GM23338 (cell line): Measurements from ENCODE around the gene PCBP4. TPM values are rescaled to one million over a fixed set of nuclear protein-coding genes. Genes with fewer than 3 reads are reported as not detected.

Experiments
- CREB1 ChIP-seq: fragments of 250-450 bp; sonication (Bioruptor Pico); IDR thresholded peaks from 2 replicates; pipeline ENCODE4 v1.5.0; 2020; ENCODE audit warnings: low read depth, mild to moderate bottlenecking, moderate library complexity
- EZH2 ChIP-seq: fragments of 200-600 bp; sonication (generic); IDR thresholded peaks from one replicate; pipeline ENCODE4 v1.8.0; 2017; ENCODE audit warnings: antibody characterized with exemption, mild to moderate bottlenecking, low read depth; ENCODE audit not compliant: unreplicated experiment
- EZH2phosphoT487 ChIP-seq: fragments of 200-600 bp; sonication (generic); IDR thresholded peaks from one replicate; pipeline ENCODE4 v1.8.1; 2018; ENCODE audit warnings: antibody characterized with exemption; ENCODE audit not compliant: unreplicated experiment
- JUNB ChIP-seq: IDR thresholded peaks from one replicate; pipeline ENCODE4 v1.6.1; 2016; ENCODE audit warnings: antibody characterized with exemption; ENCODE audit not compliant: unreplicated experiment
- NANOG ChIP-seq: IDR thresholded peaks from 2 replicates; pipeline ENCODE4 v1.6.1; 2016; ENCODE audit warnings: antibody characterized with exemption, borderline replicate concordance
- POLR2AphosphoS5 ChIP-seq: IDR thresholded peaks from 2 replicates; pipeline ENCODE4 v1.6.1; 2016; ENCODE audit warnings: antibody characterized with exemption, low read depth
- STAT1 ChIP-seq: IDR thresholded peaks from one replicate; pipeline ENCODE4 v1.6.1; 2016; ENCODE audit warnings: antibody characterized with exemption; ENCODE audit not compliant: unreplicated experiment
- ZNF114 ChIP-seq: fragments of 250-450 bp; sonication (Bioruptor Pico); IDR thresholded peaks from 2 replicates; pipeline ENCODE4 v1.5.0; 2020; ENCODE audit warnings: mild to moderate bottlenecking, moderate library complexity
- ZNF331 ChIP-seq: fragments of 250-450 bp; sonication (Bioruptor Pico); IDR thresholded peaks from 2 replicates; pipeline ENCODE4 v1.5.0; 2020; ENCODE audit warnings: low read depth, mild to moderate bottlenecking, moderate library complexity
- polyA plus RNA-seq: library from polyadenylated mRNA; unstranded; fragments of >200 nt; fragmentation: Nextera tagmentation; extraction: Ambion mirVana; gene quantifications from 2 replicates; pipeline ENCODE4 v1.2.1, GENCODE V29; 2016
- total RNA-seq: library from RNA; depleted of rRNA; stranded (reverse); fragments of >200 nt; shearing (Covaris generic); gene quantifications from 2 replicates; pipeline ENCODE4 v1.2.3, GENCODE V29; 2014
- TF ChIP-seq, protein P1 (sequence below): fragments of 250-450 bp; sonication (Bioruptor Pico); IDR thresholded peaks from 2 replicates; pipeline ENCODE4 v1.5.0; 2020; ENCODE audit warnings: mild to moderate bottlenecking, moderate library complexity
- TF ChIP-seq, protein P2 (sequence below), 2 experiments: fragments of 200-600 bp in 1 of 2; sonication (generic) in 1 of 2; conservative IDR thresholded peaks; 2 replicates each; pipeline versions ENCODE4 v1.5.1 to v1.6.1; 2016 to 2017; ENCODE audit warnings: antibody characterized with exemption in 2 of 2, low read depth in 2 of 2, mild to moderate bottlenecking in 2 of 2, moderate library complexity in 1 of 2
- TF ChIP-seq, protein P3 (sequence below): IDR thresholded peaks from 2 replicates; pipeline ENCODE4 v1.6.1; 2016; ENCODE audit warnings: antibody characterized with exemption

The PCBP4 gene
- total and polyA plus RNA-seq, 2 experiments from 2014 or later: 11.8 to 37.6 TPM

DNA sequence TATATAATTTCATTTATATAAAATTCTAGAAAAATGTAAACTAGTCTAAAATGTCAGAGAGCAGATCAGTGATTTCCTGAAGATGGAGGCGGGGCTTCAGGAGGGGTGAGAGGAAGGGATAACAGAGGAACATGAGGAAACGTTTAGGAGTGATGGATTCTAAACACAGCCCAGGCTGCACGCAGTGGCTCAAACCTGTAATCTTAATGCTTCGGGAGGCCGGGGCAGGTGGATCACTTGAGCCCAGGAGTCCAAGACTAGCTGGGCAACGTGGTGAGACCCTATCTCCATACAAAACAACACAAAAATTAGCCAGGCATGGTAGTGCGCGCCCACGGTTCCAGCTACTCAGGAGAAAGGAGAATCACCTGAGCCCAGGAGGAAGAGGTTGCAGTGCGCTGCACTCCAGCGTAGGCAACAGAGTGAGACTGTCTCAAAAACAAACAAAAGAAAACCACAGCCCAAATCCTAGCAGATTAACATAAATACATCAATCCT, 46.1 kb downstream of the PCBP4 start (continued):
- TF ChIP-seq, protein P1, sequence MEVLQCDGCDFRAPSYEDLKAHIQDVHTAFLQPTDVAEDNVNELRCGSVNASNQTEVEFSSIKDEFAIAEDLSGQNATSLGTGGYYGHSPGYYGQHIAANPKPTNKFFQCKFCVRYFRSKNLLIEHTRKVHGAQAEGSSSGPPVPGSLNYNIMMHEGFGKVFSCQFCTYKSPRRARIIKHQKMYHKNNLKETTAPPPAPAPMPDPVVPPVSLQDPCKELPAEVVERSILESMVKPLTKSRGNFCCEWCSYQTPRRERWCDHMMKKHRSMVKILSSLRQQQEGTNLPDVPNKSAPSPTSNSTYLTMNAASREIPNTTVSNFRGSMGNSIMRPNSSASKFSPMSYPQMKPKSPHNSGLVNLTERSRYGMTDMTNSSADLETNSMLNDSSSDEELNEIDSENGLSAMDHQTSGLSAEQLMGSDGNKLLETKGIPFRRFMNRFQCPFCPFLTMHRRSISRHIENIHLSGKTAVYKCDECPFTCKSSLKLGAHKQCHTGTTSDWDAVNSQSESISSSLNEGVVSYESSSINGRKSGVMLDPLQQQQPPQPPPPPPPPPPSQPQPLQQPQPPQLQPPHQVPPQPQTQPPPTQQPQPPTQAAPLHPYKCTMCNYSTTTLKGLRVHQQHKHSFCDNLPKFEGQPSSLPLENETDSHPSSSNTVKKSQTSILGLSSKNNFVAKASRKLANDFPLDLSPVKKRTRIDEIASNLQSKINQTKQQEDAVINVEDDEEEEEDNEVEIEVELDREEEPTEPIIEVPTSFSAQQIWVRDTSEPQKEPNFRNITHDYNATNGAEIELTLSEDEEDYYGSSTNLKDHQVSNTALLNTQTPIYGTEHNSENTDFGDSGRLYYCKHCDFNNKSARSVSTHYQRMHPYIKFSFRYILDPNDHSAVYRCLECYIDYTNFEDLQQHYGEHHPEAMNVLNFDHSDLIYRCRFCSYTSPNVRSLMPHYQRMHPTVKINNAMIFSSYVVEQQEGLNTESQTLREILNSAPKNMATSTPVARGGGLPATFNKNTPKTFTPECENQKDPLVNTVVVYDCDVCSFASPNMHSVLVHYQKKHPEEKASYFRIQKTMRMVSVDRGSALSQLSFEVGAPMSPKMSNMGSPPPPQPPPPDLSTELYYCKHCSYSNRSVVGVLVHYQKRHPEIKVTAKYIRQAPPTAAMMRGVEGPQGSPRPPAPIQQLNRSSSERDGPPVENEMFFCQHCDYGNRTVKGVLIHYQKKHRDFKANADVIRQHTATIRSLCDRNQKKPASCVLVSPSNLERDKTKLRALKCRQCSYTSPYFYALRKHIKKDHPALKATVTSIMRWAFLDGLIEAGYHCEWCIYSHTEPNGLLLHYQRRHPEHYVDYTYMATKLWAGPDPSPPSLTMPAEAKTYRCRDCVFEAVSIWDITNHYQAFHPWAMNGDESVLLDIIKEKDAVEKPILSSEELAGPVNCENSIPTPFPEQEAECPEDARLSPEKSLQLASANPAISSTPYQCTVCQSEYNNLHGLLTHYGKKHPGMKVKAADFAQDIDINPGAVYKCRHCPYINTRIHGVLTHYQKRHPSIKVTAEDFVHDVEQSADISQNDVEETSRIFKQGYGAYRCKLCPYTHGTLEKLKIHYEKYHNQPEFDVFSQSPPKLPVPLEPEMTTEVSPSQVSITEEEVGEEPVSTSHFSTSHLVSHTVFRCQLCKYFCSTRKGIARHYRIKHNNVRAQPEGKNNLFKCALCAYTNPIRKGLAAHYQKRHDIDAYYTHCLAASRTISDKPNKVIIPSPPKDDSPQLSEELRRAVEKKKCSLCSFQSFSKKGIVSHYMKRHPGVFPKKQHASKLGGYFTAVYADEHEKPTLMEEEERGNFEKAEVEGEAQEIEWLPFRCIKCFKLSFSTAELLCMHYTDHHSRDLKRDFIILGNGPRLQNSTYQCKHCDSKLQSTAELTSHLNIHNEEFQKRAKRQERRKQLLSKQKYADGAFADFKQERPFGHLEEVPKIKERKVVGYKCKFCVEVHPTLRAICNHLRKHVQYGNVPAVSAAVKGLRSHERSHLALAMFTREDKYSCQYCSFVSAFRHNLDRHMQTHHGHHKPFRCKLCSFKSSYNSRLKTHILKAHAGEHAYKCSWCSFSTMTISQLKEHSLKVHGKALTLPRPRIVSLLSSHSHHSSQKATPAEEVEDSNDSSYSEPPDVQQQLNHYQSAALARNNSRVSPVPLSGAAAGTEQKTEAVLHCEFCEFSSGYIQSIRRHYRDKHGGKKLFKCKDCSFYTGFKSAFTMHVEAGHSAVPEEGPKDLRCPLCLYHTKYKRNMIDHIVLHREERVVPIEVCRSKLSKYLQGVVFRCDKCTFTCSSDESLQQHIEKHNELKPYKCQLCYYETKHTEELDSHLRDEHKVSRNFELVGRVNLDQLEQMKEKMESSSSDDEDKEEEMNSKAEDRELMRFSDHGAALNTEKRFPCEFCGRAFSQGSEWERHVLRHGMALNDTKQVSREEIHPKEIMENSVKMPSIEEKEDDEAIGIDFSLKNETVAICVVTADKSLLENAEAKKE (CRISPR knock-in tag): no peak
- no peak for TF ChIP-seq JUNB
- no peak for TF ChIP-seq ZNF114 (CRISPR knock-in tag)
- no peak for TF ChIP-seq EZH2
- TF ChIP-seq, protein P2, sequence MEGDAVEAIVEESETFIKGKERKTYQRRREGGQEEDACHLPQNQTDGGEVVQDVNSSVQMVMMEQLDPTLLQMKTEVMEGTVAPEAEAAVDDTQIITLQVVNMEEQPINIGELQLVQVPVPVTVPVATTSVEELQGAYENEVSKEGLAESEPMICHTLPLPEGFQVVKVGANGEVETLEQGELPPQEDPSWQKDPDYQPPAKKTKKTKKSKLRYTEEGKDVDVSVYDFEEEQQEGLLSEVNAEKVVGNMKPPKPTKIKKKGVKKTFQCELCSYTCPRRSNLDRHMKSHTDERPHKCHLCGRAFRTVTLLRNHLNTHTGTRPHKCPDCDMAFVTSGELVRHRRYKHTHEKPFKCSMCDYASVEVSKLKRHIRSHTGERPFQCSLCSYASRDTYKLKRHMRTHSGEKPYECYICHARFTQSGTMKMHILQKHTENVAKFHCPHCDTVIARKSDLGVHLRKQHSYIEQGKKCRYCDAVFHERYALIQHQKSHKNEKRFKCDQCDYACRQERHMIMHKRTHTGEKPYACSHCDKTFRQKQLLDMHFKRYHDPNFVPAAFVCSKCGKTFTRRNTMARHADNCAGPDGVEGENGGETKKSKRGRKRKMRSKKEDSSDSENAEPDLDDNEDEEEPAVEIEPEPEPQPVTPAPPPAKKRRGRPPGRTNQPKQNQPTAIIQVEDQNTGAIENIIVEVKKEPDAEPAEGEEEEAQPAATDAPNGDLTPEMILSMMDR (conservative IDR thresholded peaks at IDR 0.05; ENCODE audit: low read depth in 2 of 2): no peak
- no peak for TF ChIP-seq NANOG
- no peak for TF ChIP-seq EZH2phosphoT487
- no peak for TF ChIP-seq STAT1
- no peak for TF ChIP-seq POLR2AphosphoS5
- no peak for TF ChIP-seq CREB1 (CRISPR knock-in tag)
- no peak for TF ChIP-seq ZNF331
- TF ChIP-seq, protein P3, sequence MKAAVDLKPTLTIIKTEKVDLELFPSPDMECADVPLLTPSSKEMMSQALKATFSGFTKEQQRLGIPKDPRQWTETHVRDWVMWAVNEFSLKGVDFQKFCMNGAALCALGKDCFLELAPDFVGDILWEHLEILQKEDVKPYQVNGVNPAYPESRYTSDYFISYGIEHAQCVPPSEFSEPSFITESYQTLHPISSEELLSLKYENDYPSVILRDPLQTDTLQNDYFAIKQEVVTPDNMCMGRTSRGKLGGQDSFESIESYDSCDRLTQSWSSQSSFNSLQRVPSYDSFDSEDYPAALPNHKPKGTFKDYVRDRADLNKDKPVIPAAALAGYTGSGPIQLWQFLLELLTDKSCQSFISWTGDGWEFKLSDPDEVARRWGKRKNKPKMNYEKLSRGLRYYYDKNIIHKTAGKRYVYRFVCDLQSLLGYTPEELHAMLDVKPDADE: no peak
